HG03575 (cell line): Measurements from ENCODE around the gene CNST.
"Not testable (repeated sequence)": the region's sequence is repeated elsewhere in the genome, so short reads cannot be mapped to it uniquely, and the experiment has no call there.

ENCODE experiments used
- ATAC-seq: cut with Tn5 transposase; IDR thresholded peaks from one replicate; pipeline ENCODE4 v1.9.1; 2021; ENCODE audit not compliant: unreplicated experiment, insufficient number of reproducible peaks, low FRiP score; ENCODE audit errors: extremely low read depth

CNST gene

GRCh38 chr1:246580497-246581370, 14.5 kb downstream of the CNST start:
- no peak for ATAC-seq

- no peak for ATAC-seq
These were observed 16.2 kb downstream of the CNST start for GRCh38 chr1:246582301-246583055.

GRCh38 chr1:246583056-246583440, 16.8 kb downstream of the CNST start:
- ATAC-seq, result no peak

- ATAC-seq, result no peak
These were observed 17.4 kb downstream of the CNST start for GRCh38 chr1:246583448-246584185.

GRCh38 chr1:246587032-246587431, 20.8 kb downstream of the CNST start:
- ATAC-seq, result no peak

GRCh38 chr1:246587606-246588005, 21.4 kb downstream of the CNST start:
- ATAC-seq, result no peak

GRCh38 chr1:246588159-246588721, 22.0 kb downstream of the CNST start:
- no peak for ATAC-seq

- ATAC-seq, result not testable (repeated sequence)
These were observed 23.7 kb downstream of the CNST start for GRCh38 chr1:246589919-246590318.

- no peak for ATAC-seq
These were observed 24.8 kb downstream of the CNST start for GRCh38 chr1:246591047-246591446.

GRCh38 chr1:246591504-246591903, 25.2 kb downstream of the CNST start:
- ATAC-seq, result peak; percentile 79

GRCh38 chr1:246591958-246592357, 25.7 kb downstream of the CNST start:
- no peak for ATAC-seq

GRCh38 chr1:246592695-246593094, 26.4 kb downstream of the CNST start:
- ATAC-seq, result no peak

- no peak for ATAC-seq
These were observed 28.9 kb downstream of the CNST start for GRCh38 chr1:246595146-246595545.

- no peak for ATAC-seq
These were observed 31.1 kb downstream of the CNST start for GRCh38 chr1:246597340-246597739.

GRCh38 chr1:246597971-246598370, 31.7 kb downstream of the CNST start:
- no peak for ATAC-seq

- no peak for ATAC-seq
These were observed 33.1 kb downstream of the CNST start for GRCh38 chr1:246599315-246599714.

GRCh38 chr1:246600579-246600978, 34.3 kb downstream of the CNST start:
- ATAC-seq, result no peak

GRCh38 chr1:246602194-246602593, 35.9 kb downstream of the CNST start:
- ATAC-seq, result no peak

GRCh38 chr1:246605231-246605630, 39.0 kb downstream of the CNST start:
- ATAC-seq, result not testable (repeated sequence)
